Keratinocyte (primary cell): ENCODE measurements around the gene THRB. TPM values are rescaled to one million over a fixed set of nuclear protein-coding genes. Genes with fewer than 3 reads are reported as not detected.

ENCODE experiments used
- DNase-seq: peaks from one replicate; pipeline ENCODE4 v3.0.0-alpha.2; 2011; ENCODE audit warnings: low read depth, missing footprints, low spot score
- FAIRE-seq: peaks from 2 replicates; lab custom pipeline; 2011; peaks lifted over from hg19 to GRCh38; lab: Jason Lieb, UNC
- H2AFZ ChIP-seq: 2 replicates; pipeline ENCODE4 v1.6.0; 2012; ENCODE audit warnings: low read length, control low read depth, inconsistent platforms; ENCODE audit not compliant: control insufficient read depth
- H3K27ac ChIP-seq: 2 replicates; pipeline ENCODE4 v1.5.1; 2011; ENCODE audit warnings: low read length; ENCODE audit not compliant: control insufficient read depth, insufficient read depth
- H3K27me3 ChIP-seq: 3 replicates; pipeline ENCODE4 v1.6.0; 2011; ENCODE audit warnings: low read length; ENCODE audit not compliant: control insufficient read depth, insufficient read depth; ENCODE audit errors: extremely low read depth
- H3K36me3 ChIP-seq, 2 experiments: 2 replicates in 1 of 2; 3 replicates in 1 of 2; pipeline ENCODE4 v1.5.1; 2011; ENCODE audit warnings: low read length in 2 of 2, mild to moderate bottlenecking in 1 of 2; ENCODE audit not compliant: control insufficient read depth in 2 of 2, insufficient read depth in 2 of 2; ENCODE audit errors: extremely low read depth in 1 of 2
- H3K4me1 ChIP-seq: 3 replicates; pipeline ENCODE4 v1.5.1; 2011; ENCODE audit warnings: low read length; ENCODE audit not compliant: control insufficient read depth, insufficient read depth; ENCODE audit errors: extremely low read depth
- H3K4me2 ChIP-seq: 3 replicates; pipeline ENCODE4 v1.6.0; 2011; ENCODE audit warnings: low read depth, low read length; ENCODE audit not compliant: control insufficient read depth, insufficient read depth; ENCODE audit errors: extremely low read depth
- H3K4me3 ChIP-seq, 3 experiments: fragments of 200-600 bp in 1 of 3; sonication (generic) in 1 of 3; 2 replicates in 2 of 3; 3 replicates in 1 of 3; pipeline ENCODE4 v1.5.1; 2011 to 2016; ENCODE audit warnings: low read length in 3 of 3, mild to moderate bottlenecking in 3 of 3, control low read depth in 2 of 3, inconsistent platforms in 1 of 3, low read depth in 1 of 3, mixed read lengths in 1 of 3, mixed run types in 1 of 3, moderate library complexity in 1 of 3; ENCODE audit not compliant: control insufficient read depth in 2 of 3, insufficient read depth in 2 of 3; ENCODE audit errors: extremely low read depth in 1 of 3
- H3K79me2 ChIP-seq: 2 replicates; pipeline ENCODE4 v1.6.0; 2012; ENCODE audit warnings: low read length; ENCODE audit not compliant: control insufficient read depth, insufficient read depth
- H3K9ac ChIP-seq: 3 replicates; pipeline ENCODE4 v1.6.0; 2011; ENCODE audit warnings: low read length; ENCODE audit not compliant: control insufficient read depth, insufficient read depth; ENCODE audit errors: extremely low read depth
- H3K9me1 ChIP-seq: 3 replicates; pipeline ENCODE4 v1.6.0; 2011; ENCODE audit warnings: low read length; ENCODE audit not compliant: control insufficient read depth, insufficient read depth; ENCODE audit errors: extremely low read depth
- H3K9me3 ChIP-seq: 2 replicates; pipeline ENCODE4 v1.5.1; 2012; ENCODE audit warnings: low read depth, low read length; ENCODE audit not compliant: control insufficient read depth
- H4K20me1 ChIP-seq: 3 replicates; pipeline ENCODE4 v1.6.0; 2011; ENCODE audit warnings: low read length; ENCODE audit not compliant: control insufficient read depth, insufficient read depth; ENCODE audit errors: extremely low read depth
- EZH2 ChIP-seq: IDR thresholded peaks from one replicate; pipeline ENCODE4 v1.6.1; 2012; ENCODE audit warnings: inconsistent platforms, mild to moderate bottlenecking, low read length, moderate library complexity
- dilution Hi-C: fragments of 300-500 bp; cut with MboI; formaldehyde crosslinking; loops from one replicate; pipeline ENCODE4 v1.7.0; 2020; ENCODE audit warnings: low sequenced_read_pairs; ENCODE audit not compliant: extremely low pct_ligation_motif_present
- polyA plus RNA-seq, 5 experiments: library from polyadenylated mRNA; depleted of rRNA in 3 of 5; stranded (reverse) in 3 of 5; stranded (forward) in 1 of 5; unstranded in 1 of 5; fragments of >200 nt; gene quantifications; 1 replicate in 1 of 5; 2 replicates in 3 of 5; 3 replicates in 1 of 5; pipeline versions ENCODE4 v1.2.1 to v1.2.3, GENCODE V29; 2011 to 2012; ENCODE audit warnings: missing spikeins in 2 of 5, low read depth in 1 of 5, low replicate concordance in 1 of 5
- TF ChIP-seq, protein P1 (sequence below), 3 experiments: IDR thresholded peaks in 1 of 3; conservative IDR thresholded peaks in 1 of 3; optimal IDR thresholded peaks in 1 of 3; 2 replicates in 2 of 3; 3 replicates in 1 of 3; pipeline versions ENCODE3 to v1.5.1; 2011; ENCODE audit warnings: low read length in 3 of 3, mild to moderate bottlenecking in 3 of 3, moderate library complexity in 2 of 3, control low read depth in 1 of 3, inconsistent platforms in 1 of 3; ENCODE audit not compliant: insufficient read depth in 2 of 3; ENCODE audit errors: extremely low read depth in 1 of 3

THRB gene
- polyA plus RNA-seq, 1 donor (not counting 4 experiments of a cell fraction or from before 2014, with no cell fraction given): 2.6 TPM

DNA sequence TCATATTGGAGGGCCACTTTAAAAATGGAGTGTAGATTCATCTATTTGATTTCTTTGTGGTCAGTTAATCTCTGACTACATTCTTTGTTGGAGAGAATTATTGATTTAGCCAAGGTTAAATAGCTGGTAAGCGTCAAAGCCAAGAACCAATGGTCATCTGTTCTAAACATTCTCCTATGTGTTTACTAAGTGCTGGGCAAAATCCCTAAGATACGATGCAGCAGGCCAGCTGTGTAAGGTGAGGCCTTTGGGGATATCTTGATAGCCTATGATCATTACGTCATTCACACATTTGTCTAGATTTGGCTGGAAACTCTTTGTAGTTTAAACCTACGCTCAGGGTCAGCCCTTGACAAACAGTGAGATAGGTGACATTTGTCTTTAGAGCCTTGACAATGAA, 313.4 kb downstream of the THRB start:
- DNase-seq: no peak
- H3K9ac ChIP-seq: no peak overlapping the region
- H3K4me1 ChIP-seq: peaks cover 4% of the 10 kb centered on the region
- no peak for TF ChIP-seq EZH2
- no peak overlapping the region for H3K4me2 ChIP-seq
- H3K9me1 ChIP-seq: no peaks in the 10 kb centered on the region
- no peak overlapping the region for H2AFZ ChIP-seq
- dilution Hi-C loops: no loop called here
- H3K79me2 ChIP-seq: no peaks in the 10 kb centered on the region
- H3K27me3 ChIP-seq: no peaks in the 10 kb centered on the region
- H3K9me3 ChIP-seq: no peaks in the 10 kb centered on the region
- H3K36me3 ChIP-seq: no peaks in the 10 kb centered on the region
- no peak for FAIRE-seq
- H4K20me1 ChIP-seq: no peaks in the 10 kb centered on the region
- no peak overlapping the region for H3K27ac ChIP-seq
- no peak overlapping the region for H3K4me3 ChIP-seq

DNA sequence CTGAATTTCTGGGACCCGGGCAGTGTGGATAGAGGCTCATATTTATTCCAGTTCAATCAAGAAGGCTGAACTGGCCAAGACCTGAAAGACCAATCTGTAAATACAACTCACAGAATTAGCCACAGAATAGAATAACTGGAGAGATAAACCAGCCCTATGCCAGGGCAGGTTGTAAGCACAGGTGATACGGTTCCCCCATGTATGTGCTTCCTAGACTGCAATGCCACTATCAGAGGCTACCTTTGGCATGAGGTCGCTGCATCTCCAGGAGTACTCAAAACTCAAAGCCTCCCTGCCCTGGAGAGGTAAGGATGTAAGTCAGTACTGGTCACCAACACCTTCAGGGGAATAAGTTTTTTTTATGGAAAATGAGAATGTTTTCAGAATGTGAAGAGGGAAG, 314.0 kb downstream of the THRB start:
- Histone ChIP-seq H3K4me1 (peaks cover under 1% of the 10 kb centered on the region), H3K9me3 (no peaks in the 10 kb centered on the region), H3K4me3 (no peak overlapping the region), H3K4me2 (no peak overlapping the region), H3K27me3 (no peaks in the 10 kb centered on the region), H3K79me2 (no peaks in the 10 kb centered on the region), H3K9me1 (no peaks in the 10 kb centered on the region), H3K36me3 (no peaks in the 10 kb centered on the region), H3K9ac (no peak overlapping the region), H4K20me1 (no peaks in the 10 kb centered on the region), H2AFZ (no peak overlapping the region), H3K27ac (no peak overlapping the region)
- TF ChIP-seq, protein P1, sequence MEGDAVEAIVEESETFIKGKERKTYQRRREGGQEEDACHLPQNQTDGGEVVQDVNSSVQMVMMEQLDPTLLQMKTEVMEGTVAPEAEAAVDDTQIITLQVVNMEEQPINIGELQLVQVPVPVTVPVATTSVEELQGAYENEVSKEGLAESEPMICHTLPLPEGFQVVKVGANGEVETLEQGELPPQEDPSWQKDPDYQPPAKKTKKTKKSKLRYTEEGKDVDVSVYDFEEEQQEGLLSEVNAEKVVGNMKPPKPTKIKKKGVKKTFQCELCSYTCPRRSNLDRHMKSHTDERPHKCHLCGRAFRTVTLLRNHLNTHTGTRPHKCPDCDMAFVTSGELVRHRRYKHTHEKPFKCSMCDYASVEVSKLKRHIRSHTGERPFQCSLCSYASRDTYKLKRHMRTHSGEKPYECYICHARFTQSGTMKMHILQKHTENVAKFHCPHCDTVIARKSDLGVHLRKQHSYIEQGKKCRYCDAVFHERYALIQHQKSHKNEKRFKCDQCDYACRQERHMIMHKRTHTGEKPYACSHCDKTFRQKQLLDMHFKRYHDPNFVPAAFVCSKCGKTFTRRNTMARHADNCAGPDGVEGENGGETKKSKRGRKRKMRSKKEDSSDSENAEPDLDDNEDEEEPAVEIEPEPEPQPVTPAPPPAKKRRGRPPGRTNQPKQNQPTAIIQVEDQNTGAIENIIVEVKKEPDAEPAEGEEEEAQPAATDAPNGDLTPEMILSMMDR (optimal IDR thresholded peaks at IDR 0.05 in 1 of 3, IDR thresholded peaks at IDR 0.05 in 1 of 3, conservative IDR thresholded peaks at IDR 0.05 in 1 of 3; ENCODE audit: extremely low read depth in 1 of 3, insufficient read depth in 2 of 3, low read length in 3 of 3): no peak
- TF ChIP-seq EZH2: no peak
- dilution Hi-C loops: no loop called here
- FAIRE-seq (no peak), DNase-seq (no peak)

DNA sequence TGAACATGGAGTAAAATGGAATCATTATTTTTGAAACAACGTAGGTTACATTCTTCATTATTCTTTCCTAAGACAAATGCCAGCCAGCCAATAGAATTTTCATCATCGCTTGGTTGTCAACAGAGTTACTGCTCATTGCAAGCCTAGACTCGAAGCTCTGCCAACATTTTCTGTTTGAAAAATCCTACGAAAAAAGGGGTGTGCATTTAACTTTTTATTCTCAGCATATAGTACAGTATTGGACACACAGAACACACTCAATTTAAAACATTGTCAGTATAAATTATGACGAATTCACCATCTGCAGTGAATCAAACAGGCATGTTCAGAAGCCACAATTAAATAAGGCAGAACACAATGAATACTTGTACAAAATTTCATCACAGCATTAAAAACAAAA, 317.4 kb downstream of the THRB start:
- Histone ChIP-seq H3K9ac (no peak overlapping the region), H2AFZ (no peak overlapping the region), H3K79me2 (no peaks in the 10 kb centered on the region), H3K9me3 (no peaks in the 10 kb centered on the region), H3K4me2 (no peak overlapping the region), H3K4me1 (no peaks in the 10 kb centered on the region), H3K4me3 (no peak overlapping the region), H3K36me3 (no peaks in the 10 kb centered on the region), H3K27ac (no peak overlapping the region), H3K9me1 (no peaks in the 10 kb centered on the region), H4K20me1 (no peaks in the 10 kb centered on the region), H3K27me3 (no peaks in the 10 kb centered on the region)
- dilution Hi-C loops: no loop called here
- TF ChIP-seq EZH2: no peak
- TF ChIP-seq, protein P1 (optimal IDR thresholded peaks at IDR 0.05 in 1 of 3, IDR thresholded peaks at IDR 0.05 in 1 of 3, conservative IDR thresholded peaks at IDR 0.05 in 1 of 3; ENCODE audit: extremely low read depth in 1 of 3, insufficient read depth in 2 of 3, low read length in 3 of 3): no peak
- FAIRE-seq (peak; percentile 44), DNase-seq (no peak)
